DND-41 (cell line): Measurements from ENCODE around the gene LRRC8D.
"Not testable (repeated sequence)": the region's sequence is repeated elsewhere in the genome, so short reads cannot be mapped to it uniquely, and the experiment has no call there.

Experiments used
- ATAC-seq: fragments of 200-7000 bp; cut with Tn5 transposase; 3 replicates; pipeline ENCODE4 v1.9.1; 2021; ENCODE audit warnings: low read depth; ENCODE audit not compliant: insufficient read depth
- DNase-seq: peaks from one replicate; pipeline ENCODE4 v3.0.0-alpha.2; 2020
- H2AFZ ChIP-seq: 2 replicates; pipeline ENCODE4 v1.6.0; 2012; ENCODE audit warnings: low read depth, low read length
- H3K27ac ChIP-seq: 2 replicates; pipeline ENCODE4 v1.5.1; 2012; ENCODE audit warnings: low read length, inconsistent platforms
- H3K27me3 ChIP-seq: fragments of 200-600 bp; sonication (generic); 2 replicates; pipeline ENCODE4 v1.6.0; 2012; ENCODE audit warnings: low read length, mild to moderate bottlenecking, inconsistent platforms; ENCODE audit not compliant: insufficient read depth, poor library complexity
- H3K36me3 ChIP-seq: 2 replicates; pipeline ENCODE4 v1.5.1; 2012; ENCODE audit warnings: low read length, inconsistent platforms; ENCODE audit not compliant: insufficient read depth
- H3K4me1 ChIP-seq: 2 replicates; pipeline ENCODE4 v1.5.1; 2012; ENCODE audit warnings: mild to moderate bottlenecking, low read length; ENCODE audit not compliant: insufficient read depth
- H3K4me2 ChIP-seq: 2 replicates; pipeline ENCODE4 v1.6.0; 2012; ENCODE audit warnings: mild to moderate bottlenecking, moderate library complexity, low read length, inconsistent platforms; ENCODE audit not compliant: insufficient read depth
- H3K4me3 ChIP-seq, 2 experiments: fragments of 200-600 bp in 1 of 2; shearing (Covaris generic) in 1 of 2; 2 replicates each; pipeline ENCODE4 v1.5.1; 2012 to 2016; ENCODE audit warnings: inconsistent platforms in 2 of 2, low read length in 2 of 2, mild to moderate bottlenecking in 2 of 2, low read depth in 1 of 2, moderate library complexity in 1 of 2
- H3K79me2 ChIP-seq: 2 replicates; pipeline ENCODE4 v1.6.0; 2012; ENCODE audit warnings: low read length, inconsistent platforms; ENCODE audit not compliant: insufficient read depth
- H3K9ac ChIP-seq: 2 replicates; pipeline ENCODE4 v1.6.0; 2012; ENCODE audit warnings: low read depth, mild to moderate bottlenecking, inconsistent platforms, low read length, moderate library complexity
- H3K9me3 ChIP-seq: 2 replicates; pipeline ENCODE4 v1.5.1; 2012; ENCODE audit warnings: low read length, moderate library complexity, mild to moderate bottlenecking, inconsistent platforms; ENCODE audit not compliant: insufficient read depth, severe bottlenecking
- H4K20me1 ChIP-seq: 2 replicates; pipeline ENCODE4 v1.6.0; 2012; ENCODE audit warnings: low read length; ENCODE audit not compliant: insufficient read depth
- CTCF ChIP-seq: IDR thresholded peaks from 2 replicates; pipeline ENCODE4 v1.5.1; 2012; ENCODE audit warnings: borderline replicate concordance, low read length, moderate library complexity, mild to moderate bottlenecking; ENCODE audit not compliant: poor library complexity, severe bottlenecking; ENCODE audit errors: extremely low read depth
- EZH2 ChIP-seq: IDR thresholded peaks from 3 replicates; pipeline ENCODE4 v1.6.1; 2012; ENCODE audit warnings: borderline replicate concordance, low read depth, mild to moderate bottlenecking, moderate library complexity, low read length, inconsistent platforms; ENCODE audit not compliant: severe bottlenecking

Gene LRRC8D

DNA sequence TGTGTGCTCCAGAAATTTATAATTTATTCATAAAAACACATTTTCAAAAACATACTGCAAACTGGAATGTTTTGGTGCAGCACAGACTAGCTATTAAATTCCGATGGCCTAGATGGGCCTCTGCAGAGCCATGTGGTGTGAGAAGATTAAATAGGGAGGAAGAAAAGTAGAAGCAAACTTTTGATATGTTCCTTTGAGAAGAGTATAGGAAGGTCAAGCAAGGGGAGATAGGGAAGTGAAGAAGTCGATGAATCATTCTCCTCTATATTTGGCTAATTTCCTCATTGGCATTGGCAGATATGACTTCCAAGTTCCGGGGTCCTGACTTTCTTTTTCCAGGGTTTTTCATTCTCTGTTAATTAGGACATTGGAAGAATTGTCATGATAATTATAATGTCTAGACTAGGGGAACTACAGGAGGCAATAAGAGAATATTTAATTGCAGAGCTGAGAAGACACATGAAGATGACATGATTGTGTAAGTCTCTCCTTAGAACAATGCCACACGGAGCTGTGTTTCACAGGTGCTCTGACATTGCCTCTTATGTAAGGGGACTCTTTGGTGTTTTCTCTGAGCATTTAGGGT is 154.8 kb downstream of the LRRC8D start:
- Histone ChIP-seq H3K9me3 (no peaks in the 10 kb centered on the region), H3K4me3 (no peak overlapping the region), H3K27me3 (no peaks in the 10 kb centered on the region), H3K36me3 (no peaks in the 10 kb centered on the region), H2AFZ (no peak overlapping the region), H3K4me2 (no peak overlapping the region), H3K79me2 (no peaks in the 10 kb centered on the region), H3K27ac (no peak overlapping the region), H4K20me1 (no peaks in the 10 kb centered on the region), H3K4me1 (peaks cover 8% of the 10 kb centered on the region), H3K9ac (no peak overlapping the region)
- ATAC-seq (no peak), DNase-seq (no peak)
- TF ChIP-seq EZH2 (no peak), CTCF (no peak)

DNA sequence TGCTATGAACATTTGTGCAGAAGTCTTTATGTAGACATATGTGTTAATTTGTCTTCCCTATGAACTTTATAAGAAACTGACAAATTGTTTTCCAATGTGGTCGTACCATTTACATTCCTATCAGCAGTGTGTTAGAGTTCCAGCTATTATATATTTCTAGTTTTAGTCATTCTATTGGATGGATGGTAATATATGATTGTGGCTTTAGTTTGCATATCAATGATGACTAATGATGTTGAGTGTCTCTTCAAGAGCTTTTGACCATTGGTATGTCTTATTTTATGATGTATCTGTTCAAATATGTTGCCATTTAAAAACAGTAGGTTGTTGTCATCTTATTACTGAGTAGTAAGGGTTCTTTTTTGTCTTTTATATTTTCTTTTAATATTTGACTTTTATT is 157.9 kb downstream of the LRRC8D start:
- no peak for DNase-seq
- no peaks in the 10 kb centered on the region for H3K9me3 ChIP-seq
- H2AFZ ChIP-seq, result no peak overlapping the region
- H3K36me3 ChIP-seq, result no peaks in the 10 kb centered on the region
- H3K4me2 ChIP-seq, result no peak overlapping the region
- peaks cover 1% of the 10 kb centered on the region; the same call in 1 of the 2 replicates for H3K4me1 ChIP-seq
- no peak for ATAC-seq
- no peaks in the 10 kb centered on the region for H3K79me2 ChIP-seq
- TF ChIP-seq CTCF (no peak), EZH2 (no peak)
- H3K27ac ChIP-seq, result no peak overlapping the region
- H3K27me3 ChIP-seq, result no peaks in the 10 kb centered on the region
- no peaks in the 10 kb centered on the region for H4K20me1 ChIP-seq
- no peak overlapping the region for H3K4me3 ChIP-seq
- H3K9ac ChIP-seq, result no peak overlapping the region

DNA sequence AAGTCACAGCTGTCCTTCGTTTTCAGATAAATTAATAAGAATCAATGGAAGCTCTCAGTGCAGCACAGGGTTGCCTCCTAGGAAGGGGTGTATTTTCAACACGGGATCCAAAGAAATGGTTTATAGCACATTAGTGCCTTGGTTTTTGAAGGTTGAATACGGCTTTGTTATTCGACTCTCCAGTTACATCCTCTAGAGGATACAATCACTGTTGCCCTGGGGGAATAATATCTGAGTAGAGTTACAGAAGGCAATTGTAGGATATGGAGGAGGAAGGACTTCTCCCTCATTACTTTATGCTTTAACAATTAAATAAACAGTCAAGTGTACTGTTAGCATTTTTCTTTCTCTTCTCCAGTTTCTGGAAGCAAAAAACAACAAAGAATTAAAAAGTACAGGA is 159.8 kb downstream of the LRRC8D start:
- Histone ChIP-seq H3K79me2 (no peaks in the 10 kb centered on the region), H3K4me1 (no peaks in the 10 kb centered on the region), H3K27ac (no peak overlapping the region), H3K9me3 (no peaks in the 10 kb centered on the region), H3K27me3 (no peaks in the 10 kb centered on the region), H3K4me3 (no peak overlapping the region), H3K36me3 (no peaks in the 10 kb centered on the region), H2AFZ (no peak overlapping the region), H3K9ac (no peak overlapping the region), H4K20me1 (no peaks in the 10 kb centered on the region), H3K4me2 (no peak overlapping the region)
- ATAC-seq (no peak), DNase-seq (no peak)
- no peak for TF ChIP-seq EZH2
- no peak for TF ChIP-seq CTCF

DNA sequence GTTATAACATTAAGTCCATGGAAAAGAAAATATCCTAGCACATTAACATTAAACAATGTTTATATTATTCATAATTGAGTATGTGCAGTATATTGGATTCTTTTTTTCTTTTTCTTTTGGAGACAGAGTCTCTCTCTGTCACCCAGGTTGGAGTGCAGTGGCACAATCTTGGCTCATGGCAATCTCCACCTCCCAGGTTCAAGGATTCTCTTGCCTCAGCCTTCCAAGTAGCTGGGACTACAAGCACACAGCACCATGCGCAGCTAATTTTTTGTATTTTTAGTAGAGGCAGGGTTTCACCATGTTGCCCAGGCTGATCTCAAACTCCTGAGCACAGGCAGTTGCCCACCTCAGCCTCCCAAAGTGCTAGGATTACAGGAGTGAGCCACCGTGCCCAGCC is 162.0 kb downstream of the LRRC8D start:
- not testable (repeated sequence) for H2AFZ ChIP-seq, H3K27me3 ChIP-seq, H3K4me2 ChIP-seq, H3K36me3 ChIP-seq, H3K4me3 ChIP-seq, H4K20me1 ChIP-seq, H3K27ac ChIP-seq, H3K9me3 ChIP-seq, H3K4me1 ChIP-seq, H3K9ac ChIP-seq, ATAC-seq, DNase-seq, H3K79me2 ChIP-seq

DNA sequence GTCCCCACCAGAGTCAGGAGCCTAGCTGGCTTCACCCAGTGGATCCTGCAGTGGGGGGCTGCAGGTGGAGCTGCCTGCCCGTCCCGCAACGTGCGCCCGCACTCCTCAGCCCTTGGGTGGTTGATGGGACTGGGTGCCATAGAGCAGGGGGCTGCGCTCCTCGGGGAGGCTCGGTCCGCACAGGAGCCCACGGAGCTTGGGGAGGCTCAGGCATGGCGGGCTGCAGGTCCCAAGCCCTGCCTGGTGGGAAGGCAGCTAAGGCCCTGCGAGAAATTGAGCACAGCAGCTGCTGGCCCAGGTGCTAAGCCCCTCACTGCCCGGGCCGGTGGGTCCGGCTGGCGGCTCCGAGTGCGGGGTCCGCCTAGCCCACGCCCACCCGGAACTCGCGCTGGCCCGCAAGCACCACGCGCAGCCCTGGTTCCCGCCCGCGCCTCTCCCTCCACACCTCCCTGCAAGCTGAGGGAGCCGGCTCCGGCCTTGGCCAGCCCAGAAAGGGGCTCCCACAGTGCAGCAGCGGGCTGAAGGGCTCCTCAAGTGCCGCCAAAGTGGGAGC is 163.8 kb downstream of the LRRC8D start:
- not testable (repeated sequence) for H3K36me3 ChIP-seq, H3K4me2 ChIP-seq, DNase-seq, H3K4me1 ChIP-seq, H3K9ac ChIP-seq, H3K9me3 ChIP-seq, H4K20me1 ChIP-seq, H3K79me2 ChIP-seq, H3K4me3 ChIP-seq, H3K27me3 ChIP-seq, H3K27ac ChIP-seq, H2AFZ ChIP-seq, ATAC-seq
